Gastrocnemius medialis (tissue), 4 donors: Measurements from ENCODE around the gene LUZP2. TPM values are rescaled to one million over a fixed set of nuclear protein-coding genes. Genes with fewer than 3 reads are reported as not detected.

Experiments used
- ATAC-seq, 2 donors: fragments of 150-250 bp; one replicate each; pipeline ENCODE4 v1.9.1; 2016
- DNase-seq, 2 donors: peaks; one replicate each; pipeline ENCODE4 v3.0.0-alpha.2; 2019
- H3K27ac ChIP-seq, 4 donors: fragments of 200-600 bp; sonication (generic); 1 replicate in 1 of 4; 2 replicates in 3 of 4; pipeline ENCODE4 v1.5.1; 2016 to 2018; ENCODE audit warnings: mild to moderate bottlenecking in 2 of 4, moderate library complexity in 1 of 4
- H3K27me3 ChIP-seq, 3 donors: fragments of 200-600 bp; sonication (generic) in 2 of 3; 1 replicate in 1 of 3; 2 replicates in 2 of 3; pipeline versions ENCODE4 v1.5.1 to v1.6.0; 2016 to 2019; ENCODE audit warnings: mild to moderate bottlenecking in 1 of 3, moderate library complexity in 1 of 3
- H3K36me3 ChIP-seq, 2 donors: fragments of 200-600 bp; sonication (generic) in 1 of 2; one replicate each; pipeline ENCODE4 v1.5.1; 2017 to 2018
- H3K4me1 ChIP-seq, 2 donors: fragments of 200-600 bp; sonication (generic) in 1 of 2; one replicate each; pipeline ENCODE4 v1.5.1; 2016 to 2017; ENCODE audit warnings: mild to moderate bottlenecking in 2 of 2
- H3K4me3 ChIP-seq, 4 donors: fragments of 200-600 bp; sonication (generic) in 3 of 4; 1 replicate in 1 of 4; 2 replicates in 3 of 4; pipeline ENCODE4 v1.5.1; 2016 to 2019; ENCODE audit warnings: mild to moderate bottlenecking in 2 of 4
- H3K9me3 ChIP-seq, 3 donors: fragments of 200-600 bp; sonication (generic) in 2 of 3; 1 replicate in 1 of 3; 2 replicates in 2 of 3; pipeline ENCODE4 v1.5.1; 2016 to 2019
- POLR2A ChIP-seq, 2 donors: fragments of 450-650 bp; IDR thresholded peaks; one replicate each; pipeline ENCODE4 v1.6.1; 2017; ENCODE audit warnings: antibody characterized with exemption in 2 of 2, mild to moderate bottlenecking in 2 of 2, moderate library complexity in 2 of 2
- in situ Hi-C, 4 donors: fragments of 200-750 bp; cut with MboI; loops; one replicate each; pipeline versions ENCODE4 v1.15.0 to v1.8.0; 2017; ENCODE audit warnings: low sequenced_read_pairs in 4 of 4
- intact Hi-C: fragments of 100-400 bp; cut with DNase I; formaldehyde crosslinking; loops from one replicate; pipeline ENCODE4 v1.15.1; 2023; ENCODE audit warnings: low total_unique reads
- total RNA-seq, 4 donors: library from RNA; depleted of rRNA; stranded (reverse); fragments of >200 nt; gene quantifications; one replicate each; pipeline versions ENCODE4 v1.1.0 to v1.2.3, GENCODE V29; 2016
- TF ChIP-seq, protein P1 (sequence below), 5 experiments: fragments of 450-650 bp in 3 of 5; fragments of 200-600 bp in 2 of 5; sonication (generic) in 2 of 5; IDR thresholded peaks in 4 of 5; conservative IDR thresholded peaks in 1 of 5; 1 replicate in 4 of 5; 2 replicates in 1 of 5; pipeline ENCODE4 v1.5.1; 2016 to 2019; ENCODE audit warnings: antibody characterized with exemption in 5 of 5, mild to moderate bottlenecking in 3 of 5, moderate library complexity in 3 of 5

Gene LUZP2
- total RNA-seq, 4 donors from 2014 or later: not detected

DNA sequence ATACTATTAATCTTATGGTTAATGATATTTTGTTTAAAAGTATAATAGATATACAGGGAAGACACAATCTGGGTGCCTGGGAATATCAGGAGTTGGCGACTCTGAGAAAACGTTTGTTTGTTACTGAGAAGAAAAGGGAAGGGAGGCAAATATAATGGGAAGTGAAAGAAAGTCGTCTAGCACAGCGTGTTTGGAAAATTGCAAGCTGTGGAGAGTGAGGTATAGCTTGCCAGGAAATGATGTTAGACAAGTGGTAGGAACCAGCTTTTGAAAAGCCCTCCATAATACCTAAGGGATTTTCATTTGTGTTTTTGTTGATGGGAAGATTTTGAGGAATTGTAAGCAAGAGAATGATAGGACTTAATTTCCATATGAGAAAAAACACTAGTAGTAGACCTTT lies 322.2 kb downstream of the LUZP2 start:
- intact Hi-C loops: no loop called here
- TF ChIP-seq, protein P1, sequence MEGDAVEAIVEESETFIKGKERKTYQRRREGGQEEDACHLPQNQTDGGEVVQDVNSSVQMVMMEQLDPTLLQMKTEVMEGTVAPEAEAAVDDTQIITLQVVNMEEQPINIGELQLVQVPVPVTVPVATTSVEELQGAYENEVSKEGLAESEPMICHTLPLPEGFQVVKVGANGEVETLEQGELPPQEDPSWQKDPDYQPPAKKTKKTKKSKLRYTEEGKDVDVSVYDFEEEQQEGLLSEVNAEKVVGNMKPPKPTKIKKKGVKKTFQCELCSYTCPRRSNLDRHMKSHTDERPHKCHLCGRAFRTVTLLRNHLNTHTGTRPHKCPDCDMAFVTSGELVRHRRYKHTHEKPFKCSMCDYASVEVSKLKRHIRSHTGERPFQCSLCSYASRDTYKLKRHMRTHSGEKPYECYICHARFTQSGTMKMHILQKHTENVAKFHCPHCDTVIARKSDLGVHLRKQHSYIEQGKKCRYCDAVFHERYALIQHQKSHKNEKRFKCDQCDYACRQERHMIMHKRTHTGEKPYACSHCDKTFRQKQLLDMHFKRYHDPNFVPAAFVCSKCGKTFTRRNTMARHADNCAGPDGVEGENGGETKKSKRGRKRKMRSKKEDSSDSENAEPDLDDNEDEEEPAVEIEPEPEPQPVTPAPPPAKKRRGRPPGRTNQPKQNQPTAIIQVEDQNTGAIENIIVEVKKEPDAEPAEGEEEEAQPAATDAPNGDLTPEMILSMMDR (IDR thresholded peaks at IDR 0.05 in 4 of 5, conservative IDR thresholded peaks at IDR 0.05 in 1 of 5): no peak
- TF ChIP-seq POLR2A (IDR thresholded peaks at IDR 0.05): no peak
- Histone ChIP-seq H3K27me3 (no peaks in the 10 kb centered on the region), H3K9me3 (no peaks in the 10 kb centered on the region), H3K4me3 (no peak overlapping the region), H3K4me1 (no peaks in the 10 kb centered on the region), H3K36me3 (no peaks in the 10 kb centered on the region), H3K27ac (no peak overlapping the region)
- DNase-seq (no peak), ATAC-seq (no peak)
- in situ Hi-C loops: no loop called here

DNA sequence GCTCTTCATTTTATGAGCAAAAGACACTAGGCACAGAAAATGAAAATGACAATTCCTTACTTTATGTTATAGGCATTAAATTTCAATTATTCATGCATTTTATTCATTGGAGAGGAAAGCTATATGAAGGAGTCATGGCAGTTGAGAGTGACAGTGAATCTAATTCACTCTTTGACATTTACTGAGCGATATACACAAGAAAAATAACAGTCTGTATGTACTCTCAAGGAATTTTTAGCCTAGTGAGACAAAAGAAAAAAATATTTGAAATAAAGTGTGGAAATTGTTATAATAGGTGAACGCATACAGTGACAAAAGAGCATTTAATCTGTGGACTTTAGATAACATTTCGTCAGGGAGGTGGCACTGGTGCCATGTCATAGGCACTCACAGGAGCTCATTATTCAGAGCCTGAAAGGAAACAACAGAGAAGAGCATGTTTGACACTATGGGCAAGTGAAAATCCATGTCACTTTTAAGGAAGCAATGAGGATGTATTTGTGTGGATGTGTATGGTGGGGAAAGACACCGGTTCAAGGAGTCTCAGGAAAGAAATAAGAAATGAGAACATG lies 323.1 kb downstream of the LUZP2 start:
- no peak overlapping the region for H3K27ac ChIP-seq
- no peaks in the 10 kb centered on the region for H3K27me3 ChIP-seq
- H3K4me3 ChIP-seq: no peak overlapping the region
- TF ChIP-seq, protein P1 (IDR thresholded peaks at IDR 0.05 in 4 of 5, conservative IDR thresholded peaks at IDR 0.05 in 1 of 5): no peak
- no peak for TF ChIP-seq POLR2A (IDR thresholded peaks at IDR 0.05)
- H3K36me3 ChIP-seq: no peaks in the 10 kb centered on the region
- DNase-seq (no peak), ATAC-seq (no peak)
- intact Hi-C loops: no loop called here
- in situ Hi-C loops: no loop called here
- H3K4me1 ChIP-seq: no peaks in the 10 kb centered on the region
- no peaks in the 10 kb centered on the region for H3K9me3 ChIP-seq

DNA sequence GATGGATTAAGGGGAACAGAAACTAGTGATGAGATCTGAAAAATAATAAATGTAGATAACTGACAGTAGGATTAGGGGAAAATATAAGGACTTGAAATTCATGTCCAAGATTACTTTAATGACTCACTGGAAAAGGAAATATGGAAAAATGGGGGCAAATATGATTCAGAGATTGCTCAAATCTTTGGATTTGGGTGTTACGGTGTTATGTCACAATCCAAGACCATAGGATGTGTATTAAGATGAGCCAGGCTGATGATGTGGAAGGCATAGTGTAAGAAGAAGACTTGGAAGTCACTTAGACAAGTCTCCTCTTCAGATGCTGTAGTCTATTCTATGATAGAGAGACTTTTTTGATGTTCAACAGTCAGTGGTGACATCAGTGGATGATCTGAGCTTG lies 323.7 kb downstream of the LUZP2 start:
- no peak for ATAC-seq
- in situ Hi-C loops: no loop called here

DNA sequence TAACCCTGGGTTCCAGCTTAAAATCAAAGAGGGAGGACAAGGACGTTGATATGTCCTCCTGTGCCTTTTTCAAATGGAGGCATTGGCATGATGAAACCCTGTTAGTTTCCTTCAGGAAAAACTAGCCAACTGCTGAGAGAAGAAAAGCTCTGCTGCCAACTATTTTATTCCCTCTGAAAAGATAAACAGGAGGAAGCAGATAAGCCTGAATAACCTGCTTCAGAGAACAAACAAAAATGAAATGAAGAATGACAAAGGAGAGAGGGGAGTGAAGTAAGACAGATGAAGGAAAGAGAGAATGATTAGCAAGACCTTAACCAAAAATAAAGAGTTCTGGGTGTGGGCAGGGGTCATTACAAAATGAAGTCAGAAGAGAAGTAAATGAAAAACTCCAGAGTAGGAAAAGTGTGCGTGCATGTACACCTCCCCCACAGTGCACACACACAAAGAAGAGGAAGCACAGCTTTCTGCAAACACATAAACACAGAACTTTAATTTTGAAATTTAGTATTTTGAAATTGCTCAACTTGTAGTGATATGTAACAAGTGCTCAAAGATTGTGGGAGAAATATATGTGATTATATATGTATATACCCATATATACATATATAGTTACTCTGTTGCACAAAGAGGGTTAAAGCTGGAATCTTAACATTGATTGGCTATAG lies 332.2 kb downstream of the LUZP2 start:
- Histone ChIP-seq H3K9me3 (no peaks in the 10 kb centered on the region), H3K4me3 (no peak overlapping the region), H3K27ac (no peak overlapping the region), H3K27me3 (no peaks in the 10 kb centered on the region), H3K4me1 (no peaks in the 10 kb centered on the region), H3K36me3 (no peaks in the 10 kb centered on the region)
- no peak for TF ChIP-seq POLR2A (IDR thresholded peaks at IDR 0.05)
- TF ChIP-seq, protein P1 (IDR thresholded peaks at IDR 0.05 in 4 of 5, conservative IDR thresholded peaks at IDR 0.05 in 1 of 5): no peak
- DNase-seq (no peak), ATAC-seq (no peak)
- in situ Hi-C loops: no loop called here
- intact Hi-C loops: no loop called here

More for the DNA sequence above, 323.7 kb downstream of the LUZP2 start:
- Histone ChIP-seq H3K9me3 (no peaks in the 10 kb centered on the region), H3K27ac (no peak overlapping the region), H3K4me3 (no peak overlapping the region), H3K4me1 (no peaks in the 10 kb centered on the region), H3K36me3 (no peaks in the 10 kb centered on the region), H3K27me3 (no peaks in the 10 kb centered on the region)
- TF ChIP-seq, protein P1 (IDR thresholded peaks at IDR 0.05 in 4 of 5, conservative IDR thresholded peaks at IDR 0.05 in 1 of 5): no peak
- no peak for TF ChIP-seq POLR2A (IDR thresholded peaks at IDR 0.05)
- intact Hi-C loops: no loop called here
- DNase-seq: no peak
